MM.1S (cell line): ENCODE measurements around the gene SLC9C1.

ENCODE experiments used
- DNase-seq: peaks from one replicate; pipeline ENCODE4 v3.0.0-alpha.2; 2015
- H2AFZ ChIP-seq: fragments of 300-600 bp; sonication (generic); 2 replicates; pipeline ENCODE4 v1.6.0; 2016; ENCODE audit warnings: antibody characterized with exemption, low read length
- H3F3A ChIP-seq: fragments of 300-600 bp; sonication (generic); 2 replicates; pipeline ENCODE4 v1.6.1; 2016; ENCODE audit warnings: mild to moderate bottlenecking, antibody characterized with exemption, low read length, moderate library complexity, mixed read lengths; ENCODE audit not compliant: insufficient read depth
- H3K27ac ChIP-seq: fragments of 300-600 bp; sonication (generic); 2 replicates; pipeline ENCODE4 v1.5.1; 2016; ENCODE audit warnings: mild to moderate bottlenecking, low read length
- H3K27me3 ChIP-seq: fragments of 300-600 bp; sonication (generic); replicated peaks from 2 replicates; pipeline ENCODE4 v1.6.0; 2016; ENCODE audit warnings: low read length; ENCODE audit not compliant: insufficient read depth
- H3K36me3 ChIP-seq: fragments of 300-600 bp; sonication (generic); replicated peaks from 2 replicates; pipeline ENCODE4 v1.6.1; 2016; ENCODE audit warnings: mild to moderate bottlenecking, low read length, mixed read lengths; ENCODE audit not compliant: insufficient read depth
- H3K4me1 ChIP-seq: fragments of 300-600 bp; sonication (generic); 2 replicates; pipeline ENCODE4 v1.6.1; 2016; ENCODE audit warnings: low read length, mixed read lengths
- H3K4me2 ChIP-seq: fragments of 300-600 bp; sonication (generic); 2 replicates; pipeline ENCODE4 v1.6.0; 2016; ENCODE audit warnings: low read depth, low read length
- H3K4me3 ChIP-seq: fragments of 300-600 bp; sonication (generic); 2 replicates; pipeline ENCODE4 v1.5.1; 2016; ENCODE audit warnings: low read length, mixed read lengths
- H3K79me2 ChIP-seq: fragments of 300-600 bp; sonication (generic); 2 replicates; pipeline ENCODE4 v1.6.1; 2016; ENCODE audit warnings: mixed run types, low read length, mixed read lengths
- H3K9ac ChIP-seq: fragments of 300-600 bp; sonication (generic); 2 replicates; pipeline ENCODE4 v1.6.1; 2016; ENCODE audit warnings: low read length, mixed read lengths
- H3K9me2 ChIP-seq: fragments of 300-600 bp; sonication (generic); replicated peaks from 2 replicates; pipeline ENCODE4 v1.6.1; 2016; ENCODE audit warnings: mild to moderate bottlenecking, low read length, mixed read lengths; ENCODE audit not compliant: insufficient read depth
- H3K9me3 ChIP-seq: fragments of 300-600 bp; sonication (generic); replicated peaks from 2 replicates; pipeline ENCODE4 v1.6.1; 2016; ENCODE audit warnings: mild to moderate bottlenecking, low read length, mixed read lengths; ENCODE audit not compliant: insufficient read depth
- H4K20me1 ChIP-seq: fragments of 300-600 bp; sonication (generic); 2 replicates; pipeline ENCODE4 v1.6.1; 2016; ENCODE audit warnings: mild to moderate bottlenecking, low read length, moderate library complexity, mixed read lengths; ENCODE audit not compliant: insufficient read depth
- EZH2 ChIP-seq: fragments of 300-600 bp; sonication (generic); optimal IDR thresholded peaks from 2 replicates; pipeline ENCODE3; 2017; ENCODE audit warnings: low read depth, mild to moderate bottlenecking, antibody characterized with exemption, low read length, mixed read lengths
- EZH2phosphoT487 ChIP-seq: fragments of 300-600 bp; sonication (generic); IDR thresholded peaks from 2 replicates; pipeline ENCODE4 v1.6.1; 2018; ENCODE audit warnings: antibody characterized with exemption, low read length
- TF ChIP-seq, protein P1 (sequence below): fragments of 300-600 bp; sonication (generic); IDR thresholded peaks from 2 replicates; pipeline ENCODE4 v1.5.1; 2016; ENCODE audit warnings: antibody characterized with exemption, low read length, mixed read lengths

SLC9C1 gene

DNA sequence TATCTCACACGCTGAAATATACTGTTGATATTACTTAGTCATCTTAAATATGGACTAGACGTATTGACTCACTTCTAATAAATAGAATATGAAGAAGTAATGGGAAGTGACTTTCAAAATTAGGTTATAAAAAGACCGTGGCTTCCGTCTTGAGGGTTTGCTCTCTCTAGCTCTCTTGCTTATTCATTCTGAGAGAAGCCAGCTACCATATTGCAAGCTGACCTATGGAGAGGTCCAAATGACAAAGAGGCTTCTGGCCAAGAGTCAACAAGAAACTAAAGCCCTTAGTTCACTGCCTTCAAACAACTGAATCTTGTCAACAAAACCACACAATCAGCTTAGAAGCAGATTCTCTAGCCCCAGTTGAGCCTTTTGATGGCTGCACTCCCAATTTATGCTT, 46.1 kb downstream of the SLC9C1 start:
- Histone ChIP-seq H3K27ac (no peak overlapping the region), H3K9me3 (no peaks in the 10 kb centered on the region), H3F3A (no peaks in the 10 kb centered on the region), H3K79me2 (no peaks in the 10 kb centered on the region), H3K4me3 (no peak overlapping the region), H3K9ac (no peak overlapping the region), H3K36me3 (no peaks in the 10 kb centered on the region), H3K27me3 (no peaks in the 10 kb centered on the region), H3K4me1 (peaks cover 17% of the 10 kb centered on the region), H3K9me2 (no peaks in the 10 kb centered on the region), H2AFZ (no peak overlapping the region), H3K4me2 (no peak overlapping the region), H4K20me1 (no peaks in the 10 kb centered on the region)
- TF ChIP-seq, protein P1, sequence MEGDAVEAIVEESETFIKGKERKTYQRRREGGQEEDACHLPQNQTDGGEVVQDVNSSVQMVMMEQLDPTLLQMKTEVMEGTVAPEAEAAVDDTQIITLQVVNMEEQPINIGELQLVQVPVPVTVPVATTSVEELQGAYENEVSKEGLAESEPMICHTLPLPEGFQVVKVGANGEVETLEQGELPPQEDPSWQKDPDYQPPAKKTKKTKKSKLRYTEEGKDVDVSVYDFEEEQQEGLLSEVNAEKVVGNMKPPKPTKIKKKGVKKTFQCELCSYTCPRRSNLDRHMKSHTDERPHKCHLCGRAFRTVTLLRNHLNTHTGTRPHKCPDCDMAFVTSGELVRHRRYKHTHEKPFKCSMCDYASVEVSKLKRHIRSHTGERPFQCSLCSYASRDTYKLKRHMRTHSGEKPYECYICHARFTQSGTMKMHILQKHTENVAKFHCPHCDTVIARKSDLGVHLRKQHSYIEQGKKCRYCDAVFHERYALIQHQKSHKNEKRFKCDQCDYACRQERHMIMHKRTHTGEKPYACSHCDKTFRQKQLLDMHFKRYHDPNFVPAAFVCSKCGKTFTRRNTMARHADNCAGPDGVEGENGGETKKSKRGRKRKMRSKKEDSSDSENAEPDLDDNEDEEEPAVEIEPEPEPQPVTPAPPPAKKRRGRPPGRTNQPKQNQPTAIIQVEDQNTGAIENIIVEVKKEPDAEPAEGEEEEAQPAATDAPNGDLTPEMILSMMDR: no peak
- TF ChIP-seq EZH2phosphoT487 (no peak), EZH2 (no peak)
- DNase-seq: no peak

DNA sequence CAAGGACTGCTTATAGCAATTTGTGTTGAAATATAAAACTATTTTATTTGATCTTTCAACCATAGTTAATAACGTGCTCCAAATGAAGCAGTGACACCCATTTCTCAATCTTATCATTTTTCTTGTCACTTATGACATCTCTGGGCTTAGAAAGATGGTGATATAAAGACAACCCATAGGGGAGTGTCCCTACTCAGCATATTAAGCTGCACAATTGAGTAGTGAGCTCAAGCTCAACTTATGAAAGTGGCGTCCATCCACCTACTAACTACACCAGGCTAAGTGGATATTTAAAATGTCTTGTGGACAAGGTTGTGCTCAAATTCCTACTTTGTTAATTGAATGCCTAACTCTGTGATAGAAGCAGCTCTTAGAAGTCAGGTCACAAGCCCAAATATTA, 46.7 kb downstream of the SLC9C1 start:
- Histone ChIP-seq H3F3A (no peaks in the 10 kb centered on the region), H3K9me2 (no peaks in the 10 kb centered on the region), H3K79me2 (no peaks in the 10 kb centered on the region), H3K36me3 (no peaks in the 10 kb centered on the region), H4K20me1 (no peaks in the 10 kb centered on the region), H3K4me3 (no peak overlapping the region), H3K9ac (no peak overlapping the region), H3K4me2 (no peak overlapping the region), H3K9me3 (no peaks in the 10 kb centered on the region), H3K27ac (no peak overlapping the region), H2AFZ (peak overlapping the region; percentile 47; the same call in 1 of the 2 replicates), H3K27me3 (no peaks in the 10 kb centered on the region), H3K4me1 (peaks cover 11% of the 10 kb centered on the region)
- TF ChIP-seq EZH2 (no peak), EZH2phosphoT487 (no peak)
- TF ChIP-seq, protein P1: no peak
- DNase-seq: no peak

DNA sequence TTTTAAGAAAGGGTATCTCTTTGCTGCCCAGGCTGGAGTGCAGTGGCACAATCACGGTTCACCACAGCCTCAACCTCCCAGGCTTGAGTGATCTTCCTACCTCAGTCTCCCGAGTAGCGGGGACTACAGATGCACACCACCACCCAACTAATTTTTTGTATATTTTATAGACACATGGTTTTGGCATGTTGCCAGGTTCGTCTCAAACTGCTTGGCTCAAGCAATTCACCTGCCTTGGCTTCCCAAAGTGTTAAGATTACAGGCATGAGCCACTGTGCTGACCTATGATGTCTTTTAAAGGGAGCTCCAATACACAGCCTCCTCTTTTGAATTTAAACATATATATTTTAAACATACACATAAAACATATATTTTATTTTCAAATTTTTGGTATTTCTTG, 60.9 kb downstream of the SLC9C1 start:
- Histone ChIP-seq H3K4me1 (no peaks in the 10 kb centered on the region), H2AFZ (no peak overlapping the region), H3K36me3 (no peaks in the 10 kb centered on the region), H3K4me2 (no peak overlapping the region), H3K9me2 (no peaks in the 10 kb centered on the region), H3K4me3 (no peak overlapping the region), H3F3A (no peaks in the 10 kb centered on the region), H3K79me2 (no peaks in the 10 kb centered on the region), H3K27me3 (no peaks in the 10 kb centered on the region), H3K9me3 (no peaks in the 10 kb centered on the region), H3K27ac (no peak overlapping the region), H3K9ac (no peak overlapping the region), H4K20me1 (no peaks in the 10 kb centered on the region)
- TF ChIP-seq, protein P1: no peak
- TF ChIP-seq EZH2: no peak
- no peak for TF ChIP-seq EZH2phosphoT487
- DNase-seq: no peak
